HEK293 (cell line): Measurements from ENCODE around the gene IL1B.

Experiments used
- CTCF ChIA-PET: fragments of 350-600 bp; formaldehyde crosslinking; extraction: SDS; loops from one replicate; lab custom pipeline; 2021; ENCODE audit warnings: antibody characterized with exemption; lab: Yijun Ruan, JAX
- POLR2A ChIA-PET: fragments of 300-600 bp; formaldehyde crosslinking; extraction: SDS; loops from one replicate; lab custom pipeline; 2020; ENCODE audit warnings: antibody characterized with exemption, inconsistent platforms; lab: Yijun Ruan, JAX
- H3K27ac ChIP-seq: fragments of 200-500 bp; sonication (Bioruptor generic); 2 replicates; pipeline ENCODE4 v1.5.1; 2014; ENCODE audit warnings: low read depth, low read length, control low read depth, inconsistent platforms; ENCODE audit errors: extremely low read depth
- H3K36me3 ChIP-seq, 2 experiments: fragments of 200-500 bp in 1 of 2; sonication (Bioruptor generic) in 1 of 2; 1 replicate in 1 of 2; 2 replicates in 1 of 2; pipeline ENCODE4 v1.5.1; 2014 to 2017; ENCODE audit warnings: inconsistent platforms in 2 of 2, low read length in 2 of 2; ENCODE audit not compliant: control insufficient read depth in 2 of 2, insufficient read depth in 1 of 2
- H3K4me1 ChIP-seq: fragments of 200-500 bp; sonication (Bioruptor generic); 2 replicates; pipeline ENCODE4 v1.5.1; 2014; ENCODE audit warnings: mild to moderate bottlenecking, low read length, inconsistent platforms; ENCODE audit not compliant: control insufficient read depth, insufficient read depth
- H3K4me3 ChIP-seq: 2 replicates; pipeline ENCODE4 v1.5.1; 2011; ENCODE audit warnings: low read depth, mild to moderate bottlenecking, control low read depth, low read length, moderate library complexity
- H3K9me3 ChIP-seq: fragments of 200-500 bp; sonication (Bioruptor generic); 2 replicates; pipeline ENCODE4 v1.5.1; 2014; ENCODE audit warnings: low read depth, low read length, inconsistent platforms; ENCODE audit not compliant: control insufficient read depth, insufficient read depth
- HIC1 ChIP-seq: fragments of 450-650 bp; formaldehyde crosslinking; IDR thresholded peaks from 2 replicates; pipeline ENCODE4 v1.5.1; 2016; ENCODE audit warnings: missing biosample characterization, missing genetic modification characterization
- KLF9 ChIP-seq: fragments of 450-650 bp; formaldehyde crosslinking; IDR thresholded peaks from 2 replicates; pipeline ENCODE4 v1.5.1; 2016; ENCODE audit warnings: missing biosample characterization, missing genetic modification characterization, low read depth
- PRDM1 ChIP-seq: fragments of 450-650 bp; formaldehyde crosslinking; IDR thresholded peaks from 2 replicates; pipeline ENCODE4; 2016; ENCODE audit warnings: missing biosample characterization, missing genetic modification characterization
- PRDM6 ChIP-seq: fragments of 450-650 bp; formaldehyde crosslinking; IDR thresholded peaks from 2 replicates; pipeline ENCODE4 v1.5.1; 2017; ENCODE audit warnings: missing biosample characterization, missing genetic modification characterization
- REPIN1 ChIP-seq: fragments of 450-650 bp; formaldehyde crosslinking; IDR thresholded peaks from 2 replicates; pipeline ENCODE4 v1.5.1; 2017; ENCODE audit warnings: missing biosample characterization, missing genetic modification characterization, low read depth
- YY1 ChIP-seq: fragments of 450-650 bp; formaldehyde crosslinking; IDR thresholded peaks from 2 replicates; pipeline ENCODE4 v1.5.1; 2018; ENCODE audit warnings: missing biosample characterization, missing genetic modification characterization
- ZNF184 ChIP-seq: fragments of 450-650 bp; IDR thresholded peaks from 2 replicates; pipeline ENCODE4 v1.5.1; 2018; ENCODE audit warnings: missing biosample characterization, mild to moderate bottlenecking, missing genetic modification characterization
- ZNF2 ChIP-seq: fragments of 450-650 bp; formaldehyde crosslinking; IDR thresholded peaks from 2 replicates; pipeline ENCODE4 v1.5.1; 2016; ENCODE audit warnings: missing biosample characterization, missing genetic modification characterization
- ZNF518A ChIP-seq: fragments of 450-650 bp; formaldehyde crosslinking; conservative IDR thresholded peaks from 2 replicates; pipeline ENCODE4 v1.5.1; 2016; ENCODE audit warnings: low read depth, missing biosample characterization, missing genetic modification characterization
- ZNF544 ChIP-seq: fragments of 450-650 bp; formaldehyde crosslinking; IDR thresholded peaks from 2 replicates; pipeline ENCODE4 v1.5.0; 2017; ENCODE audit warnings: missing biosample characterization, missing genetic modification characterization
- ZNF596 ChIP-seq: fragments of 450-650 bp; IDR thresholded peaks from 2 replicates; pipeline ENCODE4 v1.5.0; 2018; ENCODE audit warnings: missing biosample characterization, mild to moderate bottlenecking, missing genetic modification characterization, moderate library complexity
- ZNF76 ChIP-seq: fragments of 450-650 bp; formaldehyde crosslinking; IDR thresholded peaks from 2 replicates; pipeline ENCODE4; 2016; ENCODE audit warnings: low read depth, missing biosample characterization, missing genetic modification characterization, borderline replicate concordance

Gene IL1B

GRCh38 chr2:112787729-112788393 is 48.7 kb downstream of the IL1B start (continued):
- no peak for TF ChIP-seq HIC1

- POLR2A ChIA-PET: no interaction called here
- Histone ChIP-seq H3K36me3 (no peaks in the 10 kb centered on the region), H3K27ac (no peak overlapping the region), H3K4me3 (no peak overlapping the region)
- TF ChIP-seq REPIN1 (no peak), ZNF76 (tag by site-specific recombination) (no peak), YY1 (no peak), PRDM1 (tag by site-specific recombination) (no peak), PRDM6 (tag by site-specific recombination) (no peak), ZNF2 (tag by site-specific recombination) (no peak), ZNF544 (tag by site-specific recombination) (no peak), ZNF596 (no peak), ZNF184 (no peak)
- TF ChIP-seq, all 188 proteins: peak for 0
- H3K9me3 ChIP-seq: no peaks in the 10 kb centered on the region
- CTCF ChIA-PET: interaction anchor here (0.7 kb wide), 1 partner anchor 37 kb away, joined by 3 read pairs; no protein-coding TSS in a partner anchor
- H3K4me1 ChIP-seq: no peaks in the 10 kb centered on the region
These were observed 49.3 kb downstream of the IL1B start for GRCh38 chr2:112787294-112787693.

GRCh38 chr2:112784199-112785189 is 52.1 kb downstream of the IL1B start, which contains the start of gene IL1A:
TSS of gene IL1A (minus strand) at chr2:112784493. CDS start at chr2:112783770, 723 bp downstream.
- no peak within 1 kb of the TSS for H3K27ac ChIP-seq
- CTCF ChIA-PET: interaction anchor here (1.4 kb wide), 1 partner anchor 35 kb away, joined by 4 read pairs; no protein-coding TSS in a partner anchor
- peak; percentile 25; the same call in 1 of the 2 replicates for TF ChIP-seq KLF9 (tag by site-specific recombination)
- TF ChIP-seq ZNF518A (tag by site-specific recombination): no peak
- TF ChIP-seq PRDM1 (tag by site-specific recombination): peak; percentile 19; the same call in 1 of the 2 replicates
- no peaks in the 10 kb centered on the region for H3K4me1 ChIP-seq
- H3K36me3 ChIP-seq: no peaks in the 10 kb centered on the region
- no peaks in the 10 kb centered on the region for H3K9me3 ChIP-seq
- H3K4me3 ChIP-seq: no peak within 1 kb of the TSS; the same call in 1 of the 2 replicates
- POLR2A ChIA-PET: no interaction called here
